HepG2 (cell line): ENCODE measurements around the gene SMPD3. TPM values are rescaled to one million over a fixed set of nuclear protein-coding genes. Genes with fewer than 3 reads are reported as not detected.

Experiments used
- ATF6 ChIP-seq: sonication (generic); formaldehyde crosslinking; conservative IDR thresholded peaks from 2 replicates; pipeline ENCODE4 v1.4.0; 2020; ENCODE audit warnings: missing genetic modification reagents
- HOMEZ ChIP-seq: IDR thresholded peaks from 2 replicates; pipeline ENCODE4 v1.6.1; 2016; ENCODE audit warnings: low read depth
- IRF2 ChIP-seq: IDR thresholded peaks from 2 replicates; pipeline ENCODE4 v1.6.1; 2018; ENCODE audit warnings: missing genetic modification reagents, missing compliant biosample characterization
- IRX3 ChIP-seq: sonication (generic); formaldehyde crosslinking; IDR thresholded peaks from 2 replicates; pipeline ENCODE4 v1.8.1; 2023; ENCODE audit warnings: mild to moderate bottlenecking, low read depth, missing genetic modification reagents, borderline replicate concordance
- KAT7 ChIP-seq: IDR thresholded peaks from 2 replicates; pipeline ENCODE4 v1.6.1; 2018; ENCODE audit warnings: borderline replicate concordance, missing compliant biosample characterization
- KLF12 ChIP-seq: sonication (generic); formaldehyde crosslinking; IDR thresholded peaks from 2 replicates; pipeline ENCODE4 v1.4.0; 2020; ENCODE audit warnings: missing genetic modification reagents, borderline replicate concordance
- MTA1 ChIP-seq: sonication (generic); formaldehyde crosslinking; IDR thresholded peaks from 2 replicates; pipeline ENCODE4 v1.4.0; 2020; ENCODE audit warnings: missing genetic modification reagents, mild to moderate bottlenecking, borderline replicate concordance
- NR2F2 ChIP-seq: IDR thresholded peaks from 2 replicates; pipeline ENCODE4 v1.6.1; 2012; ENCODE audit warnings: low read depth, inconsistent platforms, borderline replicate concordance
- PBX3 ChIP-seq: sonication (generic); formaldehyde crosslinking; IDR thresholded peaks from 2 replicates; pipeline ENCODE4 v1.8.1; 2023; ENCODE audit warnings: missing genetic modification reagents, inconsistent platforms, borderline replicate concordance
- SKIL ChIP-seq: sonication (generic); formaldehyde crosslinking; IDR thresholded peaks from 2 replicates; pipeline ENCODE4 v1.8.0; 2022; ENCODE audit warnings: missing genetic modification reagents, mild to moderate bottlenecking, moderate library complexity, borderline replicate concordance
- TBX2 ChIP-seq: sonication (generic); formaldehyde crosslinking; IDR thresholded peaks from 2 replicates; pipeline ENCODE4 v1.5.0; 2020; ENCODE audit warnings: missing genetic modification reagents, mild to moderate bottlenecking, borderline replicate concordance
- TGIF2 ChIP-seq: IDR thresholded peaks from 2 replicates; pipeline ENCODE4 v1.6.1; 2016; ENCODE audit warnings: control low read depth, missing compliant biosample characterization
- TOE1 ChIP-seq: sonication (generic); formaldehyde crosslinking; IDR thresholded peaks from 2 replicates; pipeline ENCODE4 v1.4.0; 2020; ENCODE audit warnings: mild to moderate bottlenecking, missing genetic modification reagents
- ZBTB42 ChIP-seq: sonication (generic); formaldehyde crosslinking; IDR thresholded peaks from 2 replicates; pipeline ENCODE4 v1.5.0; 2020; ENCODE audit warnings: mild to moderate bottlenecking, missing genetic modification reagents
- ZNF136 ChIP-seq: sonication (generic); formaldehyde crosslinking; IDR thresholded peaks from 2 replicates; pipeline ENCODE4 v1.8.1; 2022; ENCODE audit warnings: low read depth, mild to moderate bottlenecking, moderate library complexity, missing genetic modification reagents
- ZNF33A ChIP-seq: sonication (generic); formaldehyde crosslinking; IDR thresholded peaks from 2 replicates; pipeline ENCODE4 v1.5.1; 2020; ENCODE audit warnings: missing genetic modification reagents, mild to moderate bottlenecking, moderate library complexity, borderline replicate concordance
- ZNF503 ChIP-seq: sonication (generic); formaldehyde crosslinking; IDR thresholded peaks from 2 replicates; pipeline ENCODE4 v1.4.0; 2020; ENCODE audit warnings: missing genetic modification reagents
- ZNF546 ChIP-seq: sonication (generic); formaldehyde crosslinking; conservative IDR thresholded peaks from 2 replicates; pipeline ENCODE4 v1.8.1; 2023; ENCODE audit warnings: mild to moderate bottlenecking, missing genetic modification reagents
- ZNF547 ChIP-seq: sonication (generic); formaldehyde crosslinking; IDR thresholded peaks from 2 replicates; pipeline ENCODE4 v1.5.1; 2020; ENCODE audit warnings: mild to moderate bottlenecking, missing genetic modification reagents
- ZNF563 ChIP-seq: sonication (generic); formaldehyde crosslinking; IDR thresholded peaks from 2 replicates; pipeline ENCODE4 v1.8.0; 2022; ENCODE audit warnings: mild to moderate bottlenecking, moderate library complexity, missing genetic modification reagents
- ZNF605 ChIP-seq: sonication (generic); formaldehyde crosslinking; IDR thresholded peaks from 2 replicates; pipeline ENCODE4 v1.8.0; 2022; ENCODE audit warnings: mild to moderate bottlenecking, missing genetic modification reagents
- polyA plus RNA-seq, 8 experiments: library from polyadenylated mRNA; depleted of rRNA in 3 of 8; stranded (reverse) in 7 of 8; unstranded in 1 of 8; fragments of >200 nt; fragmentation: Illumina TruSeq in 4 of 8; extraction: Trizol in 4 of 8; gene quantifications; 2 replicates each; pipeline versions ENCODE4 v1.2.1 to v1.2.3, GENCODE V29; 2011 to 2016; ENCODE audit warnings: low read depth in 4 of 8, missing spikeins in 1 of 8, mixed read lengths in 1 of 8; ENCODE audit not compliant: insufficient read depth in 1 of 8
- total RNA-seq, 5 experiments: library from RNA; depleted of rRNA; stranded (reverse); fragments of >200 nt; fragmentation: Illumina TruSeq; extraction: Trizol; gene quantifications; 2 replicates each; pipeline ENCODE4 v1.2.3, GENCODE V29; 2016; ENCODE audit warnings: low read depth in 1 of 5

Gene SMPD3
- total and polyA plus RNA-seq, 2 of the 13 experiments (the other 11 are each of a cell fraction or from before 2014, with no cell fraction given), result 0.07 to 0.32 TPM

GRCh38 chr16:68328151-68328859 lies 120.0 kb downstream of the SMPD3 start (continued):
- TF ChIP-seq PBX3 (CRISPR knock-in tag), result no peak
- no peak; the same call in 1 of the 2 replicates for TF ChIP-seq ZNF503
- TF ChIP-seq TBX2 (CRISPR knock-in tag), result peak; percentile 28
- TF ChIP-seq SKIL (CRISPR knock-in tag), result no peak; the same call in 1 of the 2 replicates
- TF ChIP-seq ZNF547, result peak; percentile 70; the same call in 1 of the 2 replicates
- peak; percentile 62; the same call in 1 of the 2 replicates for TF ChIP-seq TGIF2 (CRISPR knock-in tag)
- TF ChIP-seq ZNF605, result no peak
- no peak for TF ChIP-seq ZBTB42
- TF ChIP-seq ZNF546 (CRISPR knock-in tag), result no peak
- TF ChIP-seq IRX3, result no peak
- TF ChIP-seq KLF12 (CRISPR knock-in tag), result no peak
- no peak for TF ChIP-seq ZNF136 (CRISPR knock-in tag)
- TF ChIP-seq HOMEZ, result no peak
- no peak for TF ChIP-seq IRF2 (CRISPR knock-in tag)
- TF ChIP-seq ZNF33A (CRISPR knock-in tag), result no peak
- peak; percentile 76; the same call in 1 of the 2 replicates for TF ChIP-seq NR2F2
- TF ChIP-seq KAT7 (CRISPR knock-in tag), result no peak
- no peak for TF ChIP-seq ZNF563
- no peak for TF ChIP-seq ATF6 (CRISPR knock-in tag)
- TF ChIP-seq TOE1 (CRISPR knock-in tag), result no peak
- TF ChIP-seq MTA1 (CRISPR knock-in tag), result no peak
